Measurements from ENCODE around the gene BCKDHB. TPM values are rescaled to one million over a fixed set of nuclear protein-coding genes. Genes with fewer than 3 reads are reported as not detected.

Gene BCKDHB
- total and polyA plus RNA-seq, 2 donors (not counting 3 experiments of a cell fraction or from before 2014, with no cell fraction given) = 5.6 to 12.2 TPM

DNA sequence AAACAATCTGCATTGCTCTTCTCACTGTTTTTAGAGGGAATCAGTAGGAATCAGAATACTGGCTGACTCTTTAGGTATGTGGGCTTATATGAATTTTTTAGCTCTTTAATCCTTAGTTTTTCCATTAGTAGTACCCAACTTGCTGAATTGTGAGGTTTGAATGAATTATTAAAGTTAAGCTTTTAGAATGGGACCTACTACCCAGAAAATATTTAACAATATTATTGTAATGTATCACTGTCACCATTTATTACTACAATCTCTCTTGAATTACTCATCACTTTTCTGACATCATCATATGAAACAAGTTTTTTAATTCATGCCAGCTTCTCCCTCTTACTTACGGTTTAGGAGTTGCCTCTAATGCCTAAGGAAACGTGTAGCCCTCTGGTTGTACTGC lies 212.7 kb downstream of the BCKDHB start:
- no peaks in the 10 kb centered on the region for H3K9me1 ChIP-seq (replicated peaks; ENCODE audit: control insufficient read depth, extremely low read depth, insufficient read depth, low read length)
- no peaks in the 10 kb centered on the region for H3K27me3 ChIP-seq (ENCODE audit: control insufficient read depth in 2 of 2, insufficient read depth in 2 of 2, low read length in 2 of 2)
- intact Hi-C loops (cut with micrococcal nuclease) = no loop called here
- H3K27ac ChIP-seq (ENCODE audit: insufficient read depth, low read depth, low read length) = no peak overlapping the region
- no TSS peak for BruUV-seq (replicated peaks)
- no peak overlapping the region for H3K9ac ChIP-seq (replicated peaks; ENCODE audit: extremely low read depth, insufficient read depth, low read length)
- H3K9me3 ChIP-seq (replicated peaks; ENCODE audit: control insufficient read depth, insufficient read depth, low read length) = no peaks in the 10 kb centered on the region
- DNase-seq (ENCODE audit: low read depth, low spot score) (no peak), FAIRE-seq (no peak)
- dilution Hi-C loops (cut with MboI; ENCODE audit: extremely low pct_ligation_motif_present, low sequenced_read_pairs) = no loop called here
- H3K4me1 ChIP-seq (ENCODE audit: control insufficient read depth, extremely low read depth, insufficient read depth, low read length) = no peaks in the 10 kb centered on the region
- H3K79me2 ChIP-seq (ENCODE audit: control insufficient read depth, insufficient read depth, low read length) = no peaks in the 10 kb centered on the region
- TF ChIP-seq CTCF (IDR thresholded peaks at IDR 0.05; ENCODE audit: extremely low read depth in 1 of 2, insufficient read depth in 1 of 2, low read depth in 1 of 2, low read length in 2 of 2) = no peak
- TF ChIP-seq MYC (IDR thresholded peaks at IDR 0.05; ENCODE audit: low read depth, low read length) = no peak
- no peak for TF ChIP-seq POLR2AphosphoS5 (IDR thresholded peaks at IDR 0.05; ENCODE audit: insufficient read depth, low read depth, low read length)
- no peak for TF ChIP-seq JUN (IDR thresholded peaks at IDR 0.05; ENCODE audit: borderline replicate concordance, insufficient read depth, insufficient read length, low read depth)
- TF ChIP-seq FOS (IDR thresholded peaks at IDR 0.05; ENCODE audit: borderline replicate concordance, insufficient read depth, low read length) = no peak
- no peak for TF ChIP-seq GATA2 (IDR thresholded peaks at IDR 0.05; ENCODE audit: insufficient read depth, insufficient read length, low read depth, low read length)
- TF ChIP-seq POLR2A (IDR thresholded peaks at IDR 0.05; ENCODE audit: low read depth, low read length) = no peak
- TF ChIP-seq MAX (IDR thresholded peaks at IDR 0.05; ENCODE audit: insufficient read depth, insufficient read length) = no peak
- TF ChIP-seq EZH2 (IDR thresholded peaks at IDR 0.05; ENCODE audit: borderline replicate concordance, low read depth, low read length, severe bottlenecking) = no peak
- ChIA-PET POLR2A (no interaction called here), CTCF (interaction anchor here (0.8 to 1.4 kb wide), 4 partner anchors 9 to 105 kb away, joined by 3 to 4 read pairs (median 4); no protein-coding TSS in a partner anchor)
- no peaks in the 10 kb centered on the region for H3K36me3 ChIP-seq (ENCODE audit: control insufficient read depth in 2 of 2, extremely low read depth in 1 of 2, insufficient read depth in 2 of 2, low read length in 2 of 2)
- H2AFZ ChIP-seq (ENCODE audit: low read depth, low read length) = no peak overlapping the region
- no peak overlapping the region for H3K4me3 ChIP-seq (replicated peaks in 1 of 3; ENCODE audit: insufficient read depth in 1 of 3, low read depth in 1 of 3, low read length in 3 of 3)
- H4K20me1 ChIP-seq (replicated peaks; ENCODE audit: control insufficient read depth, extremely low read depth, insufficient read depth, low read length) = no peaks in the 10 kb centered on the region
- H3K4me2 ChIP-seq (ENCODE audit: insufficient read depth, low read length) = no peak overlapping the region

All from endothelial cell of umbilical vein (primary cell).